RWPE2 (cell line): ENCODE data around the gene PHYKPL.
"Not testable (repeated sequence)": the region's sequence is repeated elsewhere in the genome, so short reads cannot be mapped to it uniquely, and the experiment has no call there.

Experiments
- ATAC-seq: fragments of 200-7000 bp; cut with Tn5 transposase; 3 replicates; pipeline ENCODE4 v1.9.1; 2021; ENCODE audit warnings: low read depth
- DNase-seq: peaks from one replicate; pipeline ENCODE4 v3.0.0-alpha.2; 2020; ENCODE audit warnings: low spot score
- H3K27ac ChIP-seq: fragments of 450-650 bp; 2 replicates; pipeline ENCODE4 v1.5.1; 2017; ENCODE audit warnings: mild to moderate bottlenecking; ENCODE audit not compliant: poor library complexity, severe bottlenecking
- H3K27me3 ChIP-seq: fragments of 250-450 bp; sonication (Bioruptor Pico); 2 replicates; pipeline ENCODE4 v1.5.1; 2021; ENCODE audit warnings: mild to moderate bottlenecking, moderate library complexity; ENCODE audit not compliant: insufficient read depth, poor library complexity, severe bottlenecking
- H3K36me3 ChIP-seq: fragments of 250-450 bp; sonication (Bioruptor Pico); 2 replicates; pipeline ENCODE4 v1.5.1; 2020; ENCODE audit warnings: low read depth, mild to moderate bottlenecking, moderate library complexity
- H3K4me1 ChIP-seq: fragments of 250-450 bp; sonication (Bioruptor Pico); 2 replicates; pipeline ENCODE4 v1.5.1; 2021; ENCODE audit warnings: mild to moderate bottlenecking, moderate library complexity; ENCODE audit not compliant: insufficient read depth, poor library complexity, severe bottlenecking
- H3K4me3 ChIP-seq: fragments of 250-450 bp; sonication (Bioruptor Pico); 2 replicates; pipeline ENCODE4 v1.5.1; 2021; ENCODE audit warnings: mild to moderate bottlenecking, moderate library complexity; ENCODE audit not compliant: severe bottlenecking
- H3K9me3 ChIP-seq: fragments of 250-450 bp; sonication (Bioruptor Pico); 2 replicates; pipeline ENCODE4 v1.5.1; 2021; ENCODE audit warnings: mild to moderate bottlenecking, moderate library complexity; ENCODE audit not compliant: severe bottlenecking
- CTCF ChIP-seq: fragments of 450-650 bp; IDR thresholded peaks from one replicate; pipeline ENCODE4 v1.5.1; 2017; ENCODE audit warnings: mild to moderate bottlenecking, moderate library complexity; ENCODE audit not compliant: poor library complexity, severe bottlenecking

PHYKPL gene

GRCh38 chr5:178259623-178260536 lies 27.3 kb upstream of the PHYKPL start:
- peak; percentile 64 for DNase-seq
- no peak overlapping the region for H3K27ac ChIP-seq
- H3K36me3 ChIP-seq = no peaks in the 10 kb centered on the region
- H3K27me3 ChIP-seq = no peaks in the 10 kb centered on the region
- no peak for TF ChIP-seq CTCF
- no peak for ATAC-seq
- no peaks in the 10 kb centered on the region for H3K4me1 ChIP-seq
- no peak overlapping the region for H3K4me3 ChIP-seq
- no peaks in the 10 kb centered on the region for H3K9me3 ChIP-seq

- no peak for TF ChIP-seq CTCF
- ATAC-seq = no peak
- no peak for DNase-seq
- Histone ChIP-seq H3K27ac (no peak overlapping the region), H3K36me3 (no peaks in the 10 kb centered on the region), H3K4me3 (no peak overlapping the region), H3K27me3 (no peaks in the 10 kb centered on the region), H3K4me1 (no peaks in the 10 kb centered on the region), H3K9me3 (no peaks in the 10 kb centered on the region)
Measured at GRCh38 chr5:178257650-178258049, 25.0 kb upstream of the PHYKPL start.

GRCh38 chr5:178256746-178257145 lies 24.1 kb upstream of the PHYKPL start:
- Histone ChIP-seq H3K9me3 (no peaks in the 10 kb centered on the region), H3K36me3 (no peaks in the 10 kb centered on the region), H3K4me3 (no peak overlapping the region), H3K27ac (no peak overlapping the region), H3K4me1 (no peaks in the 10 kb centered on the region), H3K27me3 (no peaks in the 10 kb centered on the region)
- no peak for TF ChIP-seq CTCF
- DNase-seq (no peak), ATAC-seq (no peak)

- not testable (repeated sequence) for DNase-seq, H3K9me3 ChIP-seq, H3K27me3 ChIP-seq, H3K36me3 ChIP-seq, H3K4me3 ChIP-seq, H3K27ac ChIP-seq, H3K4me1 ChIP-seq, ATAC-seq
Measured at GRCh38 chr5:178253632-178254031, 21.0 kb upstream of the PHYKPL start.

- DNase-seq (no peak), ATAC-seq (no peak)
- H3K27me3 ChIP-seq = no peaks in the 10 kb centered on the region
- H3K4me3 ChIP-seq = no peak overlapping the region
- H3K27ac ChIP-seq = no peak overlapping the region
- no peaks in the 10 kb centered on the region for H3K36me3 ChIP-seq
- TF ChIP-seq CTCF = no peak
- no peaks in the 10 kb centered on the region for H3K9me3 ChIP-seq
- no peaks in the 10 kb centered on the region for H3K4me1 ChIP-seq
Measured at GRCh38 chr5:178252258-178252657, 19.7 kb upstream of the PHYKPL start.
